HCT116 (cell line): ENCODE measurements around the gene NFIB. TPM values are rescaled to one million over a fixed set of nuclear protein-coding genes. Genes with fewer than 3 reads are reported as not detected.

Experiments
- ATAC-seq: fragments of 200-7000 bp; cut with Tn5 transposase; 2 replicates; pipeline ENCODE4 v1.9.1; 2020; ENCODE audit warnings: mild to moderate bottlenecking, moderate library complexity
- BruUV-seq: library from RNA; stranded (reverse); fragments of 400-500 nt; replicated peaks from 2 replicates; lab custom pipeline; 2021; lab: Mats Ljungman, UMichigan
- CTCF ChIA-PET: fragments of 300-600 bp; sonication (Branson Sonifier 250); formaldehyde crosslinking; loops from one replicate; lab custom pipeline; 2021; ENCODE audit warnings: antibody characterized with exemption; lab: Charles Lee
- POLR2A ChIA-PET: fragments of 300-600, 350-600 bp; sonication (Branson Sonifier 250); formaldehyde crosslinking; loops from one replicate; lab custom pipeline; 2021; ENCODE audit warnings: antibody characterized with exemption; lab: Charles Lee
- RAD21 ChIA-PET, 2 experiments: fragments of 300-600 bp; sonication (Branson Sonifier 250); formaldehyde crosslinking; loops; one replicate each; lab custom pipeline; 2023; ENCODE audit warnings: low total read pairs in 2 of 2; ENCODE audit not compliant: uncharacterized antibody in 2 of 2, unreplicated experiment in 2 of 2, low non-redundant PET in 1 of 2; lab: Charles Lee
- DNase-seq: peaks from one replicate; pipeline ENCODE4 v3.0.0-alpha.2; 2010; ENCODE audit warnings: low read depth, low spot score
- H2AFZ ChIP-seq: fragments of 200-600 bp; shearing (Covaris generic), sonication (generic); 2 replicates; pipeline ENCODE4 v1.6.1; 2017; ENCODE audit warnings: low read depth, mixed run types, mixed read lengths, antibody characterized with exemption, low read length; ENCODE audit not compliant: poor library complexity, severe bottlenecking
- H3K27ac ChIP-seq: 2 replicates; pipeline ENCODE4 v1.5.1; 2012; ENCODE audit warnings: low read depth, low read length
- H3K27me3 ChIP-seq: fragments of 200-600 bp; sonication (generic); 2 replicates; pipeline ENCODE4 v1.6.1; 2016; ENCODE audit warnings: mixed run types, low read length, mixed read lengths; ENCODE audit not compliant: insufficient read depth
- H3K36me3 ChIP-seq, 2 experiments: fragments of 200-500 bp in 1 of 2; fragments of 200-600 bp in 1 of 2; sonication (Bioruptor generic) in 1 of 2; sonication (generic) in 1 of 2; 2 replicates each; pipeline versions ENCODE4 v1.5.1 to v1.6.1; 2014 to 2016; ENCODE audit warnings: low read length in 2 of 2, inconsistent platforms in 1 of 2, mixed read lengths in 1 of 2, mixed run types in 1 of 2; ENCODE audit not compliant: insufficient read depth in 2 of 2, control insufficient read depth in 1 of 2
- H3K4me1 ChIP-seq, 2 experiments: fragments of 200-600 bp in 1 of 2; sonication (generic) in 1 of 2; 2 replicates each; pipeline versions ENCODE4 v1.5.1 to v1.6.1; 2012 to 2017; ENCODE audit warnings: low read length in 2 of 2, inconsistent platforms in 1 of 2, mild to moderate bottlenecking in 1 of 2, mixed read lengths in 1 of 2, mixed run types in 1 of 2, moderate library complexity in 1 of 2; ENCODE audit not compliant: insufficient read depth in 2 of 2, control insufficient read depth in 1 of 2
- H3K4me2 ChIP-seq: fragments of 200-600 bp; sonication (generic); 2 replicates; pipeline ENCODE4 v1.6.1; 2017; ENCODE audit warnings: mixed run types, low read length, mixed read lengths
- H3K4me3 ChIP-seq, 2 experiments: fragments of 200-600 bp in 1 of 2; sonication (generic) in 1 of 2; replicated peaks in 1 of 2; 2 replicates each; pipeline ENCODE4 v1.5.1; 2011 to 2016; ENCODE audit warnings: low read length in 2 of 2, control low read depth in 1 of 2, low read depth in 1 of 2, mild to moderate bottlenecking in 1 of 2, mixed read lengths in 1 of 2, mixed run types in 1 of 2
- H3K79me2 ChIP-seq: fragments of 200-600 bp; sonication (generic); 2 replicates; pipeline ENCODE4 v1.6.1; 2017; ENCODE audit warnings: mild to moderate bottlenecking, mixed run types, low read length, moderate library complexity, mixed read lengths; ENCODE audit not compliant: insufficient read depth
- H3K9ac ChIP-seq: fragments of 200-600 bp; sonication (generic); 2 replicates; pipeline ENCODE4 v1.6.1; 2016; ENCODE audit warnings: low read length, mixed read lengths
- H3K9me2 ChIP-seq: fragments of 200-600 bp; sonication (generic), shearing (Covaris generic); 2 replicates; pipeline ENCODE4 v1.6.1; 2017; ENCODE audit warnings: mixed run types, mild to moderate bottlenecking, moderate library complexity; ENCODE audit not compliant: insufficient read depth
- H3K9me3 ChIP-seq, 2 experiments: fragments of 200-500 bp in 1 of 2; fragments of 200-600 bp in 1 of 2; sonication (Bioruptor generic) in 1 of 2; sonication (generic) in 1 of 2; 2 replicates each; pipeline ENCODE4 v1.6.1; 2014 to 2017; ENCODE audit warnings: low read length in 2 of 2, mixed read lengths in 2 of 2, inconsistent platforms in 1 of 2, low read depth in 1 of 2, mild to moderate bottlenecking in 1 of 2, mixed run types in 1 of 2, moderate library complexity in 1 of 2; ENCODE audit not compliant: control insufficient read depth in 1 of 2, insufficient read depth in 1 of 2
- H4K20me1 ChIP-seq: fragments of 200-600 bp; sonication (generic), shearing (Covaris generic); 2 replicates; pipeline ENCODE4 v1.6.1; 2017; ENCODE audit warnings: mixed run types, mild to moderate bottlenecking, moderate library complexity; ENCODE audit not compliant: insufficient read depth
- CTCF ChIP-seq, 3 experiments: fragments of 200-600 bp in 1 of 3; sonication (generic) in 1 of 3; IDR thresholded peaks in 2 of 3; conservative IDR thresholded peaks in 1 of 3; 2 replicates each; pipeline ENCODE4 v1.5.1; 2012 to 2017; ENCODE audit warnings: low read depth in 2 of 3, low read length in 2 of 3, antibody characterized with exemption in 1 of 3, borderline replicate concordance in 1 of 3, control low read depth in 1 of 3, mild to moderate bottlenecking in 1 of 3, mixed read lengths in 1 of 3, mixed run types in 1 of 3, moderate library complexity in 1 of 3; ENCODE audit not compliant: insufficient read depth in 1 of 3
- EGR1 ChIP-seq: IDR thresholded peaks from 2 replicates; pipeline ENCODE4 v1.6.1; 2012; ENCODE audit warnings: low read depth
- ELF1 ChIP-seq: IDR thresholded peaks from 2 replicates; pipeline ENCODE4 v1.6.1; 2012; ENCODE audit warnings: low read depth, borderline replicate concordance
- FOSL1 ChIP-seq: IDR thresholded peaks from 2 replicates; pipeline ENCODE4 v1.6.1; 2012; ENCODE audit warnings: low read depth
- JUND ChIP-seq: IDR thresholded peaks from 2 replicates; pipeline ENCODE4 v1.6.1; 2012
- POLR2A ChIP-seq: IDR thresholded peaks from 2 replicates; pipeline ENCODE4 v1.7.0; 2011; ENCODE audit warnings: borderline replicate concordance; ENCODE audit not compliant: insufficient read depth, insufficient read length; ENCODE audit errors: extremely low read depth
- YY1 ChIP-seq: IDR thresholded peaks from 2 replicates; pipeline ENCODE4 v1.6.1; 2011; ENCODE audit warnings: low read length, low read depth, moderate library complexity, mild to moderate bottlenecking; ENCODE audit not compliant: insufficient replicate concordance; ENCODE audit errors: extremely low read depth
- ZFX ChIP-seq: fragments of 450-650 bp; IDR thresholded peaks from 2 replicates; pipeline ENCODE4 v1.6.1; 2017
- ZNF274 ChIP-seq: fragments of 200-500 bp; sonication (Bioruptor generic); IDR thresholded peaks from 2 replicates; pipeline ENCODE4 v1.6.1; 2014; ENCODE audit warnings: mild to moderate bottlenecking, low read depth, low read length, inconsistent platforms
- intact Hi-C: fragments of 100-400 bp; cut with micrococcal nuclease; formaldehyde crosslinking; loops from 2 replicates; pipeline ENCODE4 v1.10.0; 2022
- total RNA-seq: library from RNA; stranded (reverse); gene quantifications from one replicate; pipeline ENCODE4 v1.2.1, GENCODE V29; 2021; ENCODE audit not compliant: unreplicated experiment

Gene NFIB
- total RNA-seq, 1 experiment from 2014 or later, result 6.6 TPM

GRCh38 chr9:14198047-14198840 lies 115.7 kb downstream of the NFIB start:
- no peaks in the 10 kb centered on the region for H3K9me3 ChIP-seq
- ChIA-PET RAD21 (no interaction called here), POLR2A (no interaction called here), CTCF (interaction anchor here (1.1 kb wide), 1 partner anchor 8 kb away, joined by 4 read pairs; no protein-coding TSS in a partner anchor)
- intact Hi-C loops, result no loop called here
- BruUV-seq, result no TSS peak
- no peak overlapping the region for H3K9ac ChIP-seq
- no peaks in the 10 kb centered on the region for H3K79me2 ChIP-seq
- ATAC-seq, result no peak
- no peaks in the 10 kb centered on the region for H3K9me2 ChIP-seq
- H3K4me2 ChIP-seq, result no peak overlapping the region
- no peaks in the 10 kb centered on the region for H4K20me1 ChIP-seq
- no peak overlapping the region for H3K27ac ChIP-seq
- TF ChIP-seq ELF1 (no peak), YY1 (no peak), POLR2A (no peak), EGR1 (no peak), JUND (no peak), ZFX (no peak), ZNF274 (no peak), FOSL1 (no peak), CTCF (IDR thresholded peaks at IDR 0.05 in 2 of 3, conservative IDR thresholded peaks at IDR 0.05 in 1 of 3; ENCODE audit: borderline replicate concordance in 1 of 3, insufficient read depth in 1 of 3, low read depth in 2 of 3, low read length in 2 of 3) (no peak)
- H3K4me3 ChIP-seq, result no peak overlapping the region
- H3K4me1 ChIP-seq, result no peaks in the 10 kb centered on the region
- no peaks in the 10 kb centered on the region; the same call in 1 of the 2 replicates for H3K27me3 ChIP-seq
- H3K36me3 ChIP-seq, result no peaks in the 10 kb centered on the region
- no peak overlapping the region for H2AFZ ChIP-seq
- no peak for DNase-seq
